Kidney (tissue), 14 donors: ENCODE results near the gene STX10. TPM values are rescaled to one million over a fixed set of nuclear protein-coding genes. Genes with fewer than 3 reads are reported as not detected.
A peak's percentile ranks its signal among the peaks of the same experiment; 100 is the strongest.

Experiments used
- DNase-seq, 5 donors: peaks; one replicate each; pipeline ENCODE4 v3.0.0-alpha.2; 2013 to 2020
- FAIRE-seq: peaks from 2 replicates; lab custom pipeline; 2012; peaks lifted over from hg19 to GRCh38; lab: Jason Lieb, UNC
- H3K27ac ChIP-seq, 2 donors: one replicate each; pipeline ENCODE4 v1.7.0; 2013; ENCODE audit warnings: low read depth in 2 of 2, low read length in 2 of 2, inconsistent platforms in 1 of 2
- H3K27me3 ChIP-seq: one replicate; pipeline ENCODE4 v1.7.1; 2013; ENCODE audit warnings: low read length, inconsistent platforms; ENCODE audit not compliant: control insufficient read depth, insufficient read depth
- H3K36me3 ChIP-seq, 3 donors: one replicate each; pipeline versions ENCODE4 v1.7.0 to v1.7.1; 2013; ENCODE audit warnings: low read length in 3 of 3, control low read depth in 1 of 3, inconsistent platforms in 1 of 3; ENCODE audit not compliant: insufficient read depth in 3 of 3, control insufficient read depth in 2 of 3
- H3K4me1 ChIP-seq, 3 donors: one replicate each; pipeline versions ENCODE4 v1.7.0 to v1.7.1; 2013; ENCODE audit warnings: low read length in 3 of 3, inconsistent platforms in 1 of 3, low read depth in 1 of 3; ENCODE audit not compliant: control insufficient read depth in 2 of 3, insufficient read depth in 2 of 3
- H3K4me3 ChIP-seq, 3 donors: one replicate each; pipeline versions ENCODE4 v1.7.0 to v1.8.1; 2013; ENCODE audit warnings: low read length in 3 of 3, control low read depth in 1 of 3, inconsistent platforms in 1 of 3
- H3K9ac ChIP-seq, 3 donors: one replicate each; pipeline versions ENCODE4 v1.7.0 to v1.7.1; 2013; ENCODE audit warnings: low read length in 3 of 3, control low read depth in 1 of 3, inconsistent platforms in 1 of 3
- H3K9me3 ChIP-seq, 3 donors: one replicate each; pipeline versions ENCODE4 v1.7.0 to v1.7.1; 2013; ENCODE audit warnings: low read length in 3 of 3, control low read depth in 1 of 3, inconsistent platforms in 1 of 3; ENCODE audit not compliant: control insufficient read depth in 2 of 3, insufficient read depth in 1 of 3
- intact Hi-C: fragments of 100-400 bp; cut with DNase I; formaldehyde crosslinking; loops from one replicate; pipeline ENCODE4 v1.11.1; 2022
- polyA plus RNA-seq: library from polyadenylated mRNA; stranded (reverse); fragments of 350-450 nt; fragmentation: Illumina TruSeq; extraction: RNeasy Lipid Tissue Mini Kit (QIAGEN cat#74804); gene quantifications from one replicate; pipeline ENCODE4 v1.2.3, GENCODE V29; 2014; ENCODE audit warnings: low read depth, low replicate concordance; ENCODE audit not compliant: insufficient read depth
- total RNA-seq: library from RNA; stranded (reverse); fragmentation: NEBNext Ultra II Directional; extraction: Animal tissue kit (Norgen Biotek cat#: 25700); gene quantifications from one replicate; pipeline ENCODE4 v1.2.1, GENCODE V29; 2021
- TF ChIP-seq, protein P1 (sequence below): IDR thresholded peaks from 3 replicates; pipeline ENCODE4 v1.5.1; 2012; ENCODE audit warnings: mild to moderate bottlenecking, moderate library complexity, borderline replicate concordance; ENCODE audit not compliant: insufficient read depth; ENCODE audit errors: extremely low read depth
- donor health status: control.
- donor health status: control.
- donor health status: control.
- donor health status: control.
- donor health status: control.
- donor health status: DM: yes; HTN: yes; CAD: no.
- donor health status: Normal renal cell carcinoma (clear cell type).

The STX10 gene
- total and polyA plus RNA-seq, 2 donors from 2014 or later = 39.5 to 52.9 TPM

DNA sequence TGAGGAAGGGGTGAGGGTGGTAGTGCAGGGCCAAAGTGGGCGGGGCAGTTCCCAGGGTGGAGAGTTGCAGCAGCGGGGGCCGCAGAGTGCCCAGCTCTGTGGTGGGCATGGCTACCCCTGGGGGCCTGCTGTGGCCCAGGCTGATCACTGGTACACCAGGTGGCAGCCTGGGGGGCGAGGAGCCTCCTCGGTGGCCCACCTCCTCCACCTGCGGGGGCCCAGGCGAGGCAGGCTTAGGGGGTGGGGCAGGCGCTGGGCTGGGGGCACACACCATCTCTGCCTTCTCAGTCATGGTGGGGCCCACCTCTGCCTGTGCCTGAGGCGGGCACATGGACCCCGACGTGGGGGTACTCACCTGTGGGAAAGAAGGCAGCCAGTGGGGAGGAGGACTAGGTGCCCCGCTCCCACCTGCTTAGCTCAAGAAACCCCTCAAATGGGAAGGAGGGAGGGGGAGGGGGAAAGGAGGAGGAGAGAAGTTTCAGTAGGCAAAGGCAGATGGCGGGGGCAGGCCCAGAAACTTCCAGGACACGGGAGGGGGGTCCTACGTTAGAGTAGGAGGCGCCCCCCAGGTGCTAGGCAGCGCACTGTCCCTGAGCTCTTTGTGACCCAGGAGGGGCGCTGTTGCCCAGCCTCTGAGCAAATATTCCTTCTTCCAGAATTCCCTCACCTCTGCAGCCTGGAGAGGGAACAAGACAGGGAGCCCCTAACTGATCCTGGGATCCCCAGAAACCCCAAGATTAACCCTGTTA is 49.2 kb downstream of the STX10 start:
- no peak overlapping the region for H3K27ac ChIP-seq
- peak overlapping the region in 2 of 3 donors; percentile 18 to 53 for H3K4me3 ChIP-seq

DNA sequence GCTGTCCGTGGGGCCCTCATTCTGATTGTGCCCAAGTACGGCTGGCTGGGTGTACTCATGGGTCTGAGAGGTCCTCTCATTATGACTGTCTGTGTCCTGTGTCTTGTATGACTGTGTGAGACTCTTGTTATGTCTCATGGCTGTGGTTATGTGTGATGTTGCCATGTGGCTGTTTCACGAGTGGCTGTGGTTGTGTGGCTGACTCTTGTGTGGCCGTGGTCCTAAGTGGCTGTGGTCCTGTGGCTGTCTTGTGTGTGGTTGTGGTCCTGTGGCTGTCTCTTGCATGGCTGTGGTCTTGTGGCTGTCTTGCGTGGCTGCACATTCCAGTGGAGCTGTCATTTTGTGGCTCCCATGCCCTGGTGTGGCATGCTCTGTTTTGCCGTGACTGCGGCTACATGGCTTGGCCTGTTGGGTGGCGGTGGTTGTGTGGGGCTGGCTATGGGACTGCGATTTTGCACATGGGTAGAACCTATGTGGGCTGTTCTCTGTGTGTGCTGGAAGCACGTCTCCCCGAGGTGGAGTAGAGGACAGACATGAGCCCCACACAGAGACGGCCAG is 50.1 kb downstream of the STX10 start:
- FAIRE-seq = no peak

More for the DNA sequence above, 49.2 kb downstream of the STX10 start:
- Histone ChIP-seq H3K9me3 (no peaks in the 10 kb centered on the region), H3K27me3 (peaks cover 14% of the 10 kb centered on the region), H3K36me3 (no peaks in the 10 kb centered on the region), H3K4me1 (peaks cover 0 to 27% (median 4%) of the 10 kb centered on the region in 3 donors), H3K9ac (no peak overlapping the region)
- FAIRE-seq (no peak), DNase-seq (peak in 1 of 5 donors; percentile 57)
- TF ChIP-seq, protein P1, sequence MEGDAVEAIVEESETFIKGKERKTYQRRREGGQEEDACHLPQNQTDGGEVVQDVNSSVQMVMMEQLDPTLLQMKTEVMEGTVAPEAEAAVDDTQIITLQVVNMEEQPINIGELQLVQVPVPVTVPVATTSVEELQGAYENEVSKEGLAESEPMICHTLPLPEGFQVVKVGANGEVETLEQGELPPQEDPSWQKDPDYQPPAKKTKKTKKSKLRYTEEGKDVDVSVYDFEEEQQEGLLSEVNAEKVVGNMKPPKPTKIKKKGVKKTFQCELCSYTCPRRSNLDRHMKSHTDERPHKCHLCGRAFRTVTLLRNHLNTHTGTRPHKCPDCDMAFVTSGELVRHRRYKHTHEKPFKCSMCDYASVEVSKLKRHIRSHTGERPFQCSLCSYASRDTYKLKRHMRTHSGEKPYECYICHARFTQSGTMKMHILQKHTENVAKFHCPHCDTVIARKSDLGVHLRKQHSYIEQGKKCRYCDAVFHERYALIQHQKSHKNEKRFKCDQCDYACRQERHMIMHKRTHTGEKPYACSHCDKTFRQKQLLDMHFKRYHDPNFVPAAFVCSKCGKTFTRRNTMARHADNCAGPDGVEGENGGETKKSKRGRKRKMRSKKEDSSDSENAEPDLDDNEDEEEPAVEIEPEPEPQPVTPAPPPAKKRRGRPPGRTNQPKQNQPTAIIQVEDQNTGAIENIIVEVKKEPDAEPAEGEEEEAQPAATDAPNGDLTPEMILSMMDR = peak; percentile 17
- intact Hi-C loops = no loop called here

DNA sequence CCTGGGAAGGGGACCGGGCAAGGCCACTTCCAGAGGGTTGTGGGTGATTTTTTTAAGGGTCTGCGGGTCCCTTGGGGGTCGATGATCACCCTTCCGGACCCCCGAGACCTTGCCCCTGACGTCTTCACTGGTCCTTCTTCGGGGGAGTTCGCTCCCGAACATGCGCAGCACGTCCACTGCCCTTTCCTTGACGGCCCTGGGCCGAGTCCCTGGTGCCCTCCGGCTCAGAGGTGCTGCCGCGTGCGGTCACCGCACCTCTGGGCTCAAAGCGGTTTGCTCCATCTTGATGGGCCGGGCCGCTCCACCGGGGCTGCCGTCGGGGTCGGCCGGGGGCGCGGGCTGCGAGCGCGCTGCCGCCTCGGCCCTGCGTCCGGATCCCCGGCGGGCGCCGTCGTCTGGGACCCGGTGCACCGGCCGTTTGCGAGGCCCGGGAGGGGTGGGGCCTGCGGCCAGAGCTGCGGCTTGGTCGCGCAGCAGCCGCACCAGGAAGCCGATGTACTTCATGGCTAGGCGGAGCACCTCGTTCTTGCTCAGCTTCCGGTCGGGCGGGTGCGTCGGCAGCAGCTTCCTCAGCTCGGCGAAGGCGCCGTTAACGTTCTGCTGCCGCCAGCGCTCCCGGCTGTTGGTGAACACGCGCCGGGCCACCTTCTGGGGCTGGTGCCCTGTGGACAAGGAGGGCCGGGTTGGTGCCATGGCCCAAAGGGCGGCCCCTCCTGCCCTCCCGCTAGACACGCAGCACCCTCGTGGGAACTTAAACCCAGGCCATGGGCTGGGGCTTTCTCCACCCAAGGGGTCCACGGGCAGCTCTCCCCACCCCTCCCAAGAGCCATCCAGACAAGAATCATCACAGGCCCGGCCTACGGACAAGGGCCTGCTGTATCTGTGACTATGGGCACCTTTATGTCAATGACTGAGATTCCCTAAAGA is 50.8 kb downstream of the STX10 start:
- no peaks in the 10 kb centered on the region for H3K9me3 ChIP-seq
- peaks cover 15% of the 10 kb centered on the region for H3K27me3 ChIP-seq
- peak overlapping the region; percentile 67 to 89 for H3K27ac ChIP-seq
- H3K9ac ChIP-seq = peak overlapping the region in 1 of 3 donors; percentile 24
- DNase-seq = peak in 3 of 5 donors; percentile 65 to 94 (median 74)
- TF ChIP-seq, protein P1 = no peak
- intact Hi-C loops = loop anchor here (5.0 kb wide), 1 partner anchor 122 kb away; no protein-coding TSS in a partner anchor
- FAIRE-seq = no peak
- no peaks in the 10 kb centered on the region for H3K36me3 ChIP-seq
- peaks cover 0 to 28% (median 4%) of the 10 kb centered on the region in 3 donors for H3K4me1 ChIP-seq
- no peak overlapping the region for H3K4me3 ChIP-seq

More for the DNA sequence above, 50.1 kb downstream of the STX10 start:
- H3K4me3 ChIP-seq = no peak overlapping the region
- peak in 1 of 5 donors; percentile 48 for DNase-seq
- intact Hi-C loops = no loop called here
- peaks cover 15% of the 10 kb centered on the region for H3K27me3 ChIP-seq
- peaks cover 0 to 28% (median 4%) of the 10 kb centered on the region in 3 donors for H3K4me1 ChIP-seq
- peak overlapping the region; percentile 67 to 89 for H3K27ac ChIP-seq
- no peaks in the 10 kb centered on the region for H3K36me3 ChIP-seq
- H3K9me3 ChIP-seq = no peaks in the 10 kb centered on the region
- TF ChIP-seq, protein P1 = no peak
- H3K9ac ChIP-seq = peak overlapping the region in 1 of 3 donors; percentile 4
